Measurements from ENCODE around the gene SCFD2. TPM values are rescaled to one million over a fixed set of nuclear protein-coding genes. Genes with fewer than 3 reads are reported as not detected.

SCFD2 gene
- total RNA-seq, 1 donor = 33.2 TPM

DNA sequence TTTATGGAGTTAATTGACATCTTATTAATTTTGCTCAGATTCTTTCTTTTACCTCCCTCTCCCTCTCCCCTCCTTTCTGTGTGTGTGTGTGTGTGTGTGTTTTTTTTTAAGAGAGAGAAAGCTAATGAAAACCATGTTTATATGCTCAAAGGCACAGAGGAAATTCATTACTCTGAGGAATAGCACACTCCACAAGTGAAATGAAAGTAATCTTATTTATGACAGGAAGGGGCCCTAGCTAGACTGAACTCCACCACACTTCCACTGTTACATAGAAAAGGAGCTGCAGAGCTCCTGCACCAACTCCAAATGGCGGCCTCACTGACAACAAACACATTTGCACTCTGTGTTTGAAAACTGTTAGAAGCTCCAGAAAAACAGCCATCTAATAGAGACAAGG lies 353.1 kb downstream of the SCFD2 start:
- TF ChIP-seq, protein P1, sequence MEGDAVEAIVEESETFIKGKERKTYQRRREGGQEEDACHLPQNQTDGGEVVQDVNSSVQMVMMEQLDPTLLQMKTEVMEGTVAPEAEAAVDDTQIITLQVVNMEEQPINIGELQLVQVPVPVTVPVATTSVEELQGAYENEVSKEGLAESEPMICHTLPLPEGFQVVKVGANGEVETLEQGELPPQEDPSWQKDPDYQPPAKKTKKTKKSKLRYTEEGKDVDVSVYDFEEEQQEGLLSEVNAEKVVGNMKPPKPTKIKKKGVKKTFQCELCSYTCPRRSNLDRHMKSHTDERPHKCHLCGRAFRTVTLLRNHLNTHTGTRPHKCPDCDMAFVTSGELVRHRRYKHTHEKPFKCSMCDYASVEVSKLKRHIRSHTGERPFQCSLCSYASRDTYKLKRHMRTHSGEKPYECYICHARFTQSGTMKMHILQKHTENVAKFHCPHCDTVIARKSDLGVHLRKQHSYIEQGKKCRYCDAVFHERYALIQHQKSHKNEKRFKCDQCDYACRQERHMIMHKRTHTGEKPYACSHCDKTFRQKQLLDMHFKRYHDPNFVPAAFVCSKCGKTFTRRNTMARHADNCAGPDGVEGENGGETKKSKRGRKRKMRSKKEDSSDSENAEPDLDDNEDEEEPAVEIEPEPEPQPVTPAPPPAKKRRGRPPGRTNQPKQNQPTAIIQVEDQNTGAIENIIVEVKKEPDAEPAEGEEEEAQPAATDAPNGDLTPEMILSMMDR (IDR thresholded peaks at IDR 0.05; ENCODE audit: insufficient read depth, low read depth, low read length) = no peak
- H3K4me3 ChIP-seq (ENCODE audit: low read depth, low read length) = no peak overlapping the region
- peak; percentile 81 for DNase-seq (ENCODE audit: low read depth)

- TF ChIP-seq, protein P1 (IDR thresholded peaks at IDR 0.05; ENCODE audit: insufficient read depth, low read depth, low read length) = no peak
- peak; percentile 20 for DNase-seq (ENCODE audit: low read depth)
- no peak overlapping the region for H3K4me3 ChIP-seq (ENCODE audit: low read depth, low read length)
Measured at GRCh38 chr4:53011259-53011905, 354.5 kb downstream of the SCFD2 start.

- TF ChIP-seq, protein P1 (IDR thresholded peaks at IDR 0.05; ENCODE audit: insufficient read depth, low read depth, low read length) = no peak
- H3K4me3 ChIP-seq (ENCODE audit: low read depth, low read length) = no peak overlapping the region
- DNase-seq (ENCODE audit: low read depth) = peak; percentile 88
Measured at GRCh38 chr4:53010318-53010717, 355.5 kb downstream of the SCFD2 start.

DNA sequence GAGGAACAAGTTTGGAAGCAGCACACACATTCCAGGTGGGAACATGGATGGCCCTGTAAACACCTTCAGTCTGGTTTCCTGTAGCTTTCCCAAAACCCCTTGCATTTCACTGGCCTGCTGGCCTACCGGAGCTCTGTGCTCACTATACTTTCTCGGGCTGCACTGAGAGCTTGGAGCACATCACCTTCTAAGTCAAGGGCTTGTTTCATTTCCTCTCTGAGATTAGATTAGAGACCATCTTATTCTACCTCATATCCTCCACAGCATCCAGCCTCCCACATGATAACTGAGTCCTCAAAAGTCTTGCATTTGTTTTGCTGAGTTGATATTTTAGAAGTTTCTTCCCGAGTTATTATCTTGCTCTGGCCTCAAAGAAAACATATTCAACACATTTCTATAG lies 356.0 kb downstream of the SCFD2 start:
- no peak for DNase-seq (ENCODE audit: low read depth)
- TF ChIP-seq, protein P1 (IDR thresholded peaks at IDR 0.05; ENCODE audit: insufficient read depth, low read depth, low read length) = no peak
- H3K4me3 ChIP-seq (ENCODE audit: low read depth, low read length) = no peak overlapping the region

- no peak for DNase-seq (ENCODE audit: low read depth)
- TF ChIP-seq, protein P1 (IDR thresholded peaks at IDR 0.05; ENCODE audit: insufficient read depth, low read depth, low read length) = no peak
- no peak overlapping the region for H3K4me3 ChIP-seq (ENCODE audit: low read depth, low read length)
Measured at GRCh38 chr4:53007024-53007423, 358.8 kb downstream of the SCFD2 start.

DNA sequence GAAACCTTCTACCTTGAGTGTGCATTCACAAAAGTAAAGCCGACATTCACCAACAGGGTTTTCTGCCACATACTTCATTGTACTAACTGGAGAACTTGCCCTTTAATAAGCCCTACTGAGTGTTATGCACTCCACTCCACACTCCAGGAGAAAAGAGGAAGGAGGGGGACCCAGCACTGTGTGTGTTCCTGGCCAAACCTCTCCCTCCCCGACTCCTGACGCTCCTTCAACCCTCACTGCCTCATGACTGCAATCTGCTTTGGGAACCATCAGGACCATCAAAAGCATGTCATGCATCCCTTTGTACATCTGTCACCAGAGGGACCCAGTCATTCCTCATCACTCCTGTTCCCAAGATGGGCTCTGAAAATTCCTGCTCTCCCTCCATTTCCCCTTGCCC lies 360.1 kb downstream of the SCFD2 start:
- no peak for DNase-seq (ENCODE audit: low read depth)
- TF ChIP-seq, protein P1 (IDR thresholded peaks at IDR 0.05; ENCODE audit: insufficient read depth, low read depth, low read length) = no peak
- no peak overlapping the region for H3K4me3 ChIP-seq (ENCODE audit: low read depth, low read length)

DNA sequence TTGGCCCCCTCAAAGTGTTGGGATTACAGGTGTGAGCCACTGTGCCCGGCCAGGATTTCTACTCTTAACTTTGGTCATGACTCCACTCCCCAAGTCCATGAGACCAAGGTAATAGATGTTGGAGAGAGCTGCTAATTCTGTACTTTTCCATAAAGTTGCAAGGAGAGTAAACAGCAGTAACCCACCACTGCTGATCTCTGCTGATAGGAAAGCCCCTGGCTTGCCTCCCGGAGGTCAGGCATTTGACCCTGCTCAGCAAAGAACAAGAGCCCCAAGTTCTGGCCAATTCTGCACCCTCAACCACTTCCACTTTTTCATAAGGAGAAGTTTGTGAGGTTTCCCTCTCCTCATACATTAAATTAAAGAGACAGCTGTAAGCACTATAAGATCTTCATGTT lies 360.7 kb downstream of the SCFD2 start:
- peak; percentile 69 for DNase-seq (ENCODE audit: low read depth)
- TF ChIP-seq, protein P1 (IDR thresholded peaks at IDR 0.05; ENCODE audit: insufficient read depth, low read depth, low read length) = no peak

More for the DNA sequence above, 360.7 kb downstream of the SCFD2 start:
- no peak overlapping the region for H3K4me3 ChIP-seq (ENCODE audit: low read depth, low read length)
